H1 (cell line): ENCODE data around the gene SEL1L3. TPM values are rescaled to one million over a fixed set of nuclear protein-coding genes. Genes with fewer than 3 reads are reported as not detected.

ENCODE experiments used
- CTCF ChIA-PET: fragments of 300-600 bp; sonication (Branson Sonifier 250); formaldehyde crosslinking; loops from one replicate; lab custom pipeline; 2021; ENCODE audit not compliant: partially characterized antibody; lab: Charles Lee
- POLR2A ChIA-PET: fragments of 300-600 bp; sonication (Branson Sonifier 250); formaldehyde crosslinking; loops from one replicate; lab custom pipeline; 2021; ENCODE audit warnings: inconsistent platforms; ENCODE audit not compliant: partially characterized antibody; lab: Charles Lee
- DNase-seq, 2 experiments: peaks; one replicate each; pipeline versions ENCODE4 v3.0.0 to v3.0.0-alpha.2; 2010 to 2022; ENCODE audit warnings: low spot score in 2 of 2, low read depth in 1 of 2, mixed read lengths in 1 of 2
- FAIRE-seq: peaks from 2 replicates; lab custom pipeline; 2011; peaks lifted over from hg19 to GRCh38; lab: Jason Lieb, UNC
- H2AFZ ChIP-seq: 2 replicates; pipeline ENCODE4 v1.8.1; 2012; ENCODE audit warnings: low read length, inconsistent platforms
- H2AK5ac ChIP-seq: 2 replicates; pipeline ENCODE4 v1.6.1; 2013; ENCODE audit warnings: low read depth, low read length
- H2BK120ac ChIP-seq: replicated peaks from 2 replicates; pipeline ENCODE3; 2013; ENCODE audit warnings: low read depth, low read length, inconsistent platforms
- H2BK12ac ChIP-seq: 2 replicates; pipeline ENCODE4 v1.6.1; 2013; ENCODE audit warnings: low read depth, low read length
- H2BK15ac ChIP-seq: 2 replicates; pipeline ENCODE4 v1.6.1; 2013; ENCODE audit warnings: low read length
- H2BK20ac ChIP-seq: 2 replicates; pipeline ENCODE4 v1.6.1; 2013; ENCODE audit warnings: low read length
- H2BK5ac ChIP-seq: 2 replicates; pipeline ENCODE4 v1.6.1; 2013; ENCODE audit warnings: low read depth, low read length
- H3K14ac ChIP-seq: 2 replicates; pipeline ENCODE4 v1.6.1; 2013; ENCODE audit warnings: inconsistent platforms; ENCODE audit not compliant: insufficient read length
- H3K18ac ChIP-seq: 2 replicates; pipeline ENCODE4 v1.6.1; 2013; ENCODE audit warnings: low read length; ENCODE audit errors: extremely low read depth
- H3K23ac ChIP-seq: 2 replicates; pipeline ENCODE4 v1.6.1; 2013; ENCODE audit warnings: inconsistent platforms; ENCODE audit not compliant: insufficient read length
- H3K23me2 ChIP-seq: 2 replicates; pipeline ENCODE4 v1.6.1; 2013; ENCODE audit warnings: low read depth, low read length
- H3K27ac ChIP-seq: 2 replicates; pipeline ENCODE4 v1.6.1; 2011; ENCODE audit warnings: low read depth, low read length, inconsistent platforms
- H3K27me3 ChIP-seq, 4 experiments: replicated peaks in 1 of 4; 1 replicate in 1 of 4; 2 replicates in 3 of 4; pipeline versions ENCODE4 v1.6.1 to v1.8.1; 2011 to 2013; ENCODE audit warnings: low read length in 3 of 4, mild to moderate bottlenecking in 3 of 4, inconsistent platforms in 2 of 4, mixed read lengths in 2 of 4, moderate library complexity in 1 of 4; ENCODE audit not compliant: control insufficient read depth in 3 of 4, insufficient read depth in 3 of 4; ENCODE audit errors: extremely low read depth in 1 of 4
- H3K36me3 ChIP-seq, 4 experiments: 2 replicates each; pipeline versions ENCODE4 v1.6.1 to v1.8.1; 2011 to 2013; ENCODE audit warnings: mild to moderate bottlenecking in 4 of 4, low read length in 3 of 4, moderate library complexity in 2 of 4, control low read depth in 1 of 4, inconsistent platforms in 1 of 4; ENCODE audit not compliant: insufficient read depth in 4 of 4, control insufficient read depth in 2 of 4
- H3K4ac ChIP-seq: replicated peaks from 2 replicates; pipeline ENCODE3; 2013; ENCODE audit warnings: low read length, low read depth, mixed read lengths, inconsistent platforms; ENCODE audit not compliant: insufficient read length
- H3K4me1 ChIP-seq, 4 experiments: replicated peaks in 1 of 4; 1 replicate in 1 of 4; 2 replicates in 3 of 4; pipeline versions ENCODE4 v1.6.1 to v1.8.1; 2011 to 2013; ENCODE audit warnings: low read length in 3 of 4, inconsistent platforms in 2 of 4, mixed read lengths in 1 of 4; ENCODE audit not compliant: insufficient read depth in 4 of 4, control insufficient read depth in 3 of 4
- H3K4me2 ChIP-seq, 2 experiments: 2 replicates each; pipeline versions ENCODE4 v1.6.1 to v1.8.1; 2011 to 2013; ENCODE audit warnings: low read depth in 2 of 2, low read length in 2 of 2, control low read depth in 1 of 2, inconsistent platforms in 1 of 2, mild to moderate bottlenecking in 1 of 2; ENCODE audit not compliant: insufficient read depth in 1 of 2
- H3K4me3 ChIP-seq, 4 experiments: fragments of 200-600, 300-600 bp in 1 of 4; sonication (generic), shearing (Covaris generic), sonication (Bioruptor Twin) in 1 of 4; 2 replicates each; pipeline versions ENCODE4 v1.5.1 to v1.8.1; 2011 to 2016; ENCODE audit warnings: low read length in 4 of 4, low read depth in 3 of 4, control low read depth in 2 of 4, inconsistent platforms in 2 of 4, mild to moderate bottlenecking in 2 of 4, mixed read lengths in 1 of 4, moderate library complexity in 1 of 4; ENCODE audit not compliant: insufficient read depth in 2 of 4; ENCODE audit errors: extremely low read depth in 1 of 4
- H3K56ac ChIP-seq: replicated peaks from 2 replicates; pipeline ENCODE3; 2013; ENCODE audit warnings: low read depth, mild to moderate bottlenecking, mixed read lengths, low read length, inconsistent platforms; ENCODE audit not compliant: insufficient read length
- H3K79me1 ChIP-seq: 2 replicates; pipeline ENCODE4 v1.6.1; 2013; ENCODE audit warnings: low read depth, low read length, control low read depth
- H3K79me2 ChIP-seq, 2 experiments: 2 replicates each; pipeline versions ENCODE4 v1.6.1 to v1.8.1; 2012 to 2013; ENCODE audit warnings: low read length in 2 of 2, mild to moderate bottlenecking in 2 of 2, inconsistent platforms in 1 of 2; ENCODE audit not compliant: insufficient read depth in 2 of 2, control insufficient read depth in 1 of 2
- H3K9ac ChIP-seq, 4 experiments: replicated peaks in 1 of 4; 1 replicate in 1 of 4; 2 replicates in 3 of 4; pipeline versions ENCODE4 v1.6.1 to v1.8.1; 2011 to 2013; ENCODE audit warnings: low read depth in 3 of 4, low read length in 3 of 4, control low read depth in 2 of 4, mild to moderate bottlenecking in 2 of 4, moderate library complexity in 2 of 4, inconsistent platforms in 1 of 4; ENCODE audit errors: extremely low read depth in 1 of 4
- H3K9me3 ChIP-seq, 2 experiments: 2 replicates each; pipeline versions ENCODE4 v1.6.1 to v1.8.1; 2012 to 2013; ENCODE audit warnings: mild to moderate bottlenecking in 2 of 2, moderate library complexity in 2 of 2, control low read depth in 1 of 2, inconsistent platforms in 1 of 2, low read depth in 1 of 2, low read length in 1 of 2, mixed read lengths in 1 of 2; ENCODE audit not compliant: insufficient read depth in 2 of 2
- H4K20me1 ChIP-seq, 2 experiments: replicated peaks in 1 of 2; 2 replicates each; pipeline versions ENCODE3 to v1.8.1; 2011 to 2013; ENCODE audit warnings: inconsistent platforms in 2 of 2, low read length in 2 of 2, mild to moderate bottlenecking in 1 of 2; ENCODE audit not compliant: insufficient read depth in 2 of 2, control insufficient read depth in 1 of 2
- H4K5ac ChIP-seq: 2 replicates; pipeline ENCODE4 v1.6.1; 2013; ENCODE audit warnings: low read length, low read depth, mixed read lengths, inconsistent platforms; ENCODE audit not compliant: insufficient read length
- H4K8ac ChIP-seq: 2 replicates; pipeline ENCODE4 v1.8.0; 2013; ENCODE audit warnings: mild to moderate bottlenecking, moderate library complexity, low read length, inconsistent platforms; ENCODE audit not compliant: insufficient read depth; ENCODE audit errors: extremely low read depth
- H4K91ac ChIP-seq: replicated peaks from 2 replicates; pipeline ENCODE3; 2013; ENCODE audit warnings: low read length, mixed read lengths, inconsistent platforms; ENCODE audit not compliant: insufficient read length
- CEBPB ChIP-seq: IDR thresholded peaks from 2 replicates; pipeline ENCODE4 v1.6.1; 2012; ENCODE audit warnings: low read depth, low read length
- WGBS, 2 experiments: shearing (Covaris generic) in 1 of 2; methylation state at CpG; one replicate each; pipeline versions ENCODE4 v1.1.6 to v1.1.7; 2013 to 2015; ENCODE audit warnings: low lambda C conversion rate in 2 of 2, mixed read lengths in 2 of 2, inconsistent platforms in 1 of 2, low coverage in 1 of 2, missing lambda C conversion rate in 1 of 2; ENCODE audit not compliant: insufficient replicate concordance in 2 of 2, insufficient coverage in 1 of 2, insufficient read length in 1 of 2; ENCODE audit errors: extremely low coverage in 1 of 2, missing lambda C conversion rate in 1 of 2; 5-methylcytosine and 5-hydroxymethylcytosine counted together
- polyA plus RNA-seq, 7 experiments: library from polyadenylated mRNA; depleted of rRNA in 3 of 7; stranded (reverse) in 5 of 7; unstranded in 2 of 7; fragments of >200 nt in 5 of 7; fragments of 200-250 nt in 2 of 7; gene quantifications; 1 replicate in 5 of 7; 2 replicates in 1 of 7; 4 replicates in 1 of 7; pipeline versions ENCODE4 v1.2.1 to v1.2.3, GENCODE V29; 2011 to 2013; ENCODE audit warnings: missing spikeins in 2 of 7, mixed read lengths in 2 of 7
- total RNA-seq: library from RNA; stranded (reverse); fragmentation: NEBNext Ultra II Directional; extraction: Animal tissue kit (Norgen Biotek cat#: 25700); gene quantifications from 2 replicates; pipeline ENCODE4 v1.2.1, GENCODE V29; 2021

The SEL1L3 gene
- total and polyA plus RNA-seq, 2 of the 8 experiments (the other 6 are each of a cell fraction or from before 2014, with no cell fraction given) = 18.2 to 54.0 TPM

- WGBS, 2 experiments = 83% methylated on average over 8 of the region's 8 CpGs; no CpG with 5 or more reads in 1 of the 2 experiments
- H3K27me3 ChIP-seq = peaks cover 0 to 2% (median 0%) of the 10 kb centered on the region in 4 experiments; a peak in 1 of 7 replicates
- H2BK5ac ChIP-seq = no peak overlapping the region
- H4K5ac ChIP-seq = no peak overlapping the region
- no peaks in the 10 kb centered on the region for H3K79me1 ChIP-seq
- H3K14ac ChIP-seq = no peak overlapping the region
- H2BK120ac ChIP-seq = no peak overlapping the region
- H2BK15ac ChIP-seq = no peak overlapping the region
- FAIRE-seq = no peak
- H2AFZ ChIP-seq = no peak overlapping the region
- no peak overlapping the region for H3K4me3 ChIP-seq
- CTCF ChIA-PET = interaction anchor here (1.0 kb wide), 1 partner anchor 463 kb away, joined by 3 read pairs; no protein-coding TSS in a partner anchor
- H3K56ac ChIP-seq = no peak overlapping the region
- H4K91ac ChIP-seq = no peak overlapping the region
- no peak overlapping the region for H2BK20ac ChIP-seq
- H4K8ac ChIP-seq = no peak overlapping the region
- H3K18ac ChIP-seq = no peak overlapping the region
- TF ChIP-seq CEBPB = no peak
- TF ChIP-seq, all 59 proteins: peak for 0
- Histone ChIP-seq H3K23me2 (peaks cover 2% of the 10 kb centered on the region; the same call in 1 of the 2 replicates), H3K9me3 (0 out of 4 replicates have a peak, but pooled peaks cover 0 to 4% of the 10 kb centered on the region in 2 experiments), H3K23ac (no peak overlapping the region), H2AK5ac (no peak overlapping the region), H3K36me3 (no peaks in the 10 kb centered on the region), H4K20me1 (no peaks in the 10 kb centered on the region), H3K4ac (no peak overlapping the region), H3K4me2 (no peak overlapping the region), H3K4me1 (peaks cover 0 to 3% (median 0%) of the 10 kb centered on the region in 4 experiments; a peak in 1 of 7 replicates), H3K27ac (no peak overlapping the region), H3K79me2 (no peaks in the 10 kb centered on the region), H2BK12ac (no peak overlapping the region), H3K9ac (no peak overlapping the region)
- POLR2A ChIA-PET = no interaction called here
- DNase-seq = no peak
These were observed 41.3 kb upstream of the SEL1L3 start for GRCh38 chr4:25903900-25904747.
